Ishikawa (cell line): ENCODE data around the gene RAB40C.

Experiments used
- CREB1 ChIP-seq: IDR thresholded peaks from 2 replicates; pipeline ENCODE4 v1.6.1; 2012; ENCODE audit warnings: low read depth
- EP300 ChIP-seq: IDR thresholded peaks from 2 replicates; pipeline ENCODE4 v1.6.1; 2012; ENCODE audit warnings: borderline replicate concordance
- NFIC ChIP-seq: IDR thresholded peaks from 2 replicates; pipeline ENCODE4 v1.6.1; 2012
- RAD21 ChIP-seq: IDR thresholded peaks from 2 replicates; pipeline ENCODE4 v1.6.1; 2012; ENCODE audit warnings: low read depth
- TAF1 ChIP-seq: IDR thresholded peaks from 2 replicates; pipeline ENCODE4 v1.6.1; 2012; ENCODE audit warnings: low read depth, mild to moderate bottlenecking
- TEAD4 ChIP-seq: IDR thresholded peaks from 2 replicates; pipeline ENCODE4 v1.6.1; 2012
- ZBTB7A ChIP-seq: IDR thresholded peaks from 2 replicates; pipeline ENCODE4 v1.6.1; 2012; ENCODE audit warnings: low read depth
- TF ChIP-seq, protein P1 (sequence below): IDR thresholded peaks from 2 replicates; pipeline ENCODE4 v1.6.1; 2012
- TF ChIP-seq, protein P2 (sequence below): IDR thresholded peaks from 2 replicates; pipeline ENCODE4 v1.6.1; 2012; ENCODE audit warnings: low read depth, mild to moderate bottlenecking

DNA sequence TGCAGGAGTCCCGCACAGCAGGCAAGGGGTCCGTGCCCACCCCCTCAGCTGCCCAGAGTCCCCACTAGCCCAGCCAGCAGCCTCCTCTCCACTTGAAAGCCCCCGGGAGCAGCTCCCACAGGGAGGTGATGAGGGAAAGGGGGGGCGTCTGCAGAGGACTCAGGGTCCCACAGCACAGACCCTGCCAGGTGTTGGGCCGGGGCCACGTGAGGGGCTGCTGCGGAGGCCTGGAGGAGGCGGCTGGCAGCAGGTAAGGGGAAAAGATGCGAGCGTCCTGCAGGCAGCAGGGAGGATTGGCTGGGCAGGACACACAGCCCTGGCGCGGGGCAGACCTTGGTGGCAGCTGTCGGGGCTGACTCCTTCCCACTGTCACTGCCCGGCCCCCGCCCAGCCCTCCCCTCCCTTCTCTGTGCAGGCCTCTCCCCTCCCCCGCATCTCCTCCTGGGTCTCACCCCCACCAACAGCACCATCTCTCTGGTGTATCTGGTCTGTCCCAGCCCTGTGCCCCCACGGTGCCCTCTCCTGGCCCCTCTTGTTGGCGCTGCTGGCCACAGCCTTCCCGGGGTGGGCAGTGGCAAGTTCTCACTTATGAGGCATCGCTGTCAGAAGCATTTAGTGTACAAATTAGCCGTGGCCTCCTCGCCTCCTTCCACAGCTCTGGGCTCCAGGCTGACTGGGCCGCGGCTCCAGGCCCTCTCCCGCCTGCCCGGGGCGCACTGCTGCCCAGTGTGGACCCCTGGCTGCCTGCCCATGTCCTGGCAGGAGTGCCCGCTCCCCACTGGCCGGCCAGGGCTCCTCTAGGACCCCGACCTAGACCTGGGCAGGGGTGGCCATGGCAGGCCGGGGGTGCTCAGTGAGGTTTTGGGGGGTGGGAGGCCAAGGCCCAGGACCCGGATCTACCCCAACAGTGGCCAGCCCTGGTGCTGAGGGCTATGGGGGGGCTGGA, 34.1 kb upstream of the RAB40C start:
- no peak for TF ChIP-seq NFIC
- no peak for TF ChIP-seq RAD21
- TF ChIP-seq TAF1 = no peak
- TF ChIP-seq, protein P1, sequence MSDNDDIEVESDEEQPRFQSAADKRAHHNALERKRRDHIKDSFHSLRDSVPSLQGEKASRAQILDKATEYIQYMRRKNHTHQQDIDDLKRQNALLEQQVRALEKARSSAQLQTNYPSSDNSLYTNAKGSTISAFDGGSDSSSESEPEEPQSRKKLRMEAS = no peak
- no peak for TF ChIP-seq CREB1
- TF ChIP-seq EP300 = no peak
- TF ChIP-seq, protein P2, sequence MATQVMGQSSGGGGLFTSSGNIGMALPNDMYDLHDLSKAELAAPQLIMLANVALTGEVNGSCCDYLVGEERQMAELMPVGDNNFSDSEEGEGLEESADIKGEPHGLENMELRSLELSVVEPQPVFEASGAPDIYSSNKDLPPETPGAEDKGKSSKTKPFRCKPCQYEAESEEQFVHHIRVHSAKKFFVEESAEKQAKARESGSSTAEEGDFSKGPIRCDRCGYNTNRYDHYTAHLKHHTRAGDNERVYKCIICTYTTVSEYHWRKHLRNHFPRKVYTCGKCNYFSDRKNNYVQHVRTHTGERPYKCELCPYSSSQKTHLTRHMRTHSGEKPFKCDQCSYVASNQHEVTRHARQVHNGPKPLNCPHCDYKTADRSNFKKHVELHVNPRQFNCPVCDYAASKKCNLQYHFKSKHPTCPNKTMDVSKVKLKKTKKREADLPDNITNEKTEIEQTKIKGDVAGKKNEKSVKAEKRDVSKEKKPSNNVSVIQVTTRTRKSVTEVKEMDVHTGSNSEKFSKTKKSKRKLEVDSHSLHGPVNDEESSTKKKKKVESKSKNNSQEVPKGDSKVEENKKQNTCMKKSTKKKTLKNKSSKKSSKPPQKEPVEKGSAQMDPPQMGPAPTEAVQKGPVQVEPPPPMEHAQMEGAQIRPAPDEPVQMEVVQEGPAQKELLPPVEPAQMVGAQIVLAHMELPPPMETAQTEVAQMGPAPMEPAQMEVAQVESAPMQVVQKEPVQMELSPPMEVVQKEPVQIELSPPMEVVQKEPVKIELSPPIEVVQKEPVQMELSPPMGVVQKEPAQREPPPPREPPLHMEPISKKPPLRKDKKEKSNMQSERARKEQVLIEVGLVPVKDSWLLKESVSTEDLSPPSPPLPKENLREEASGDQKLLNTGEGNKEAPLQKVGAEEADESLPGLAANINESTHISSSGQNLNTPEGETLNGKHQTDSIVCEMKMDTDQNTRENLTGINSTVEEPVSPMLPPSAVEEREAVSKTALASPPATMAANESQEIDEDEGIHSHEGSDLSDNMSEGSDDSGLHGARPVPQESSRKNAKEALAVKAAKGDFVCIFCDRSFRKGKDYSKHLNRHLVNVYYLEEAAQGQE = no peak
- TF ChIP-seq TEAD4 = no peak
- TF ChIP-seq ZBTB7A = no peak
